GM18909 (cell line): ENCODE results near the gene LRRC4C.
"Not testable (repeated sequence)": the region's sequence is repeated elsewhere in the genome, so short reads cannot be mapped to it uniquely, and the experiment has no call there.

Source experiments
- ATAC-seq: cut with Tn5 transposase; IDR thresholded peaks from one replicate; pipeline ENCODE4 v1.9.1; 2021; ENCODE audit warnings: mild to moderate bottlenecking; ENCODE audit not compliant: unreplicated experiment, poor library complexity

LRRC4C gene

DNA sequence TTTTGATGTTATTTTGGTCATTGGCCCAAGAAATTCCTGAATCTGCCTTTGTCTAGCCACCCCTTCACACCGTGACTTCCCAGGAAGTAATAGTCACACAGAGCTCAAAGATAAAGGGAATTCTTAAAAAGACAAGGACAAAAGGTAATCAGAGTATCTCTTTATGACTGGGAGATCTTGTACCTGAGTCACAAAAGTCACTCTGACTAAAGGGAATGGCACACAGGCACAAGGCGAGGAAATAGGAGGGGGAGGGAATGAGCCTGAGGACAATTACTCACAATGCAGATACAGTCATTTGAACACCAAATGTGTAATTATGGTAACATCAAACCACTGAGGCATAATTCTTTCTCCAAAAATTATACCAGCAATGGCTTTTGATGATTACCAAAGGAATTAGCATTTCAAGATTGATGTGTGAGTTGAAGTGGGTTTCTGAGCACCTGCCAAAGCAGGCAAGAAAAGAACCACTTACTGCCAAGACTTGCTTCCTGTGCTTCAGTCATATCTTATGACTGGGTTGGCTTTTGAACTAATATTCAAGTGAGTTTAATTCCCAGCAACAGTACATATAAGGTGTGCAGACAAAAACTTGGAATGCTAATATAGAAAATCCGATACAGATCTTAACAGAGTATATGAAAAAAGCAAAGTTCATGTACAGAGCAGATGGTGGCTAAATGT, 856.4 kb downstream of the LRRC4C start:
- ATAC-seq = no peak

- ATAC-seq = no peak
Observed at GRCh38 chr11:40597546-40598113, 861.8 kb downstream of the LRRC4C start.

GRCh38 chr11:40573254-40573891, 886.1 kb downstream of the LRRC4C start:
- ATAC-seq = no peak

DNA sequence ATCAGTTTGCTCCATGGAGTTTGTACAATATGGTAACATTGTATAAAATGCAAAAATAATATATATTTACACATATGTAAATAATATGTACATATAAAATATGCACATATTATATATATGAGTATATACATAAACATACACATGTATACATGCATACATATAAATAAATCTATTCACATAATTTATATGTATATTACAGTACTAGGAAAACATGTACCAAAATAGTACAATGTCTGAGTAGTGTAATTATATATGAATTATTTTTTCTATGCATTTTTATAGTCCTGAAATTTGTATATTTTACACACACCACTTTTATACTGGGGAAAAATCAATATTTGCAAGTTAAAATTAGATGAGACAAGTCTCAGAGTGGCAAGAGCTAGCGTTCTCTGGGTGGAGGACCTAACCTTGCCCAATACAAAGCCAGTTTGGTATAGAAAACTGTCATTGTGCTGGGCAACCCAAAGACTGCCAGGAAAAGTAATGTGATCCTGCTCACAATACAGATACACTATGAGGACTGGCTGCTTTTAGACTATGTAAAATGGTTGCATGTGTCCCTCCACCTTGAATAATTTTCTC, 889.4 kb downstream of the LRRC4C start:
- ATAC-seq = no peak

DNA sequence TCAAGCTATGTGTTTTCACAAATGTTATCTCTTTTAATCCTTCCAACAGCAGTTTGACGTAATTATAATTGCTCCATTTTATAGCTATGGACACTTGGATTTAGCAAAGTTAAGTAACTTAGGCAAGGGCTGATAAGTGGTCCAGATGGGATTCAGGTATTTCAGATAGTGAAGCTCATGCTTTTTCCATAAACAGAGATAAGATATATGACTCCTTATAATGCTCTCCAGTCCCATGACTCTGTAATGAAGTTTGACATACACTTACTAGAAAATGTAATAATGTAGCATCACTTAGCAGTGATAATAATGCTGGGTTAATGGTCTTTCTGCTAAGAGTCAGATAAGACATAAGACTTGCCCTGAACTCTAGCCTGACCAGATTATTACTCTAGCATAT, 892.1 kb downstream of the LRRC4C start:
- ATAC-seq = no peak

DNA sequence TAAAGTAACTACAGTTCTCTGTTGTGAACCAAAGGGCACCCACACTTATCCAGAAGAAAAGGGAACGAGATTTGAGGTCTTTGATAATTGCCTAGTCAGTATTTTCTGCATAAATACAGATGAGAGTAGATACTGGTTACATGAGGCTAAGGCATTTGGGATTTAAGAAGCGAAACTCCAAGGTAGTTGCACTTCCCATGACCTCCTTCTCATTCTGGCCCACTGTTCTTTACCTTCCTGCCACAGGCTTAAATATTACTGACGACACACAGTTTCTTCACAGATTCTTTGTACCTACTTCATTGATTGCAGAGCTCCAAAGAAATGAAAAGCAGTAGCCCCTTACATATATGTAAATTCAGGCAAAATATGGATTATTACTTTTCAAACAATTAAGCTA, 915.3 kb downstream of the LRRC4C start:
- ATAC-seq = no peak

- no peak for ATAC-seq
Observed at GRCh38 chr11:40542821-40543220, 916.6 kb downstream of the LRRC4C start.

DNA sequence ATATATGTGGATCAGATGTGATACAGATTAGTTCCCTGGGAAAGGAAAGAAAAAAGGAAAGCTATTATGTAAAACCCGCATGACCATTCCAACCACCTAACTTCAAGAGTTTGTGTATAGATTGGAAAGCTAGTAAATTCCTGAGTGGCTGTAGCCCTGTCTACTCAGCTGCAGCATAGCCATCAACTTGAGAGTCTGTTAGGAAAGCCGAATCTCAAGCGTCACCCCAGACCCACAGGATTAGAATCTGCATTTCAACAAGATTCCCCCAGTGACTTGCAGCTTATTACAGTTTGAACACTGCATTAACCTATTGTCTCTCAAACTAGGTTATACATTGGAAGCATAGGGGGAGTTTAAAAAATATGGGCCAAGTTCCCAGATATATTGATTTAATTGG, 921.7 kb downstream of the LRRC4C start:
- ATAC-seq = no peak

DNA sequence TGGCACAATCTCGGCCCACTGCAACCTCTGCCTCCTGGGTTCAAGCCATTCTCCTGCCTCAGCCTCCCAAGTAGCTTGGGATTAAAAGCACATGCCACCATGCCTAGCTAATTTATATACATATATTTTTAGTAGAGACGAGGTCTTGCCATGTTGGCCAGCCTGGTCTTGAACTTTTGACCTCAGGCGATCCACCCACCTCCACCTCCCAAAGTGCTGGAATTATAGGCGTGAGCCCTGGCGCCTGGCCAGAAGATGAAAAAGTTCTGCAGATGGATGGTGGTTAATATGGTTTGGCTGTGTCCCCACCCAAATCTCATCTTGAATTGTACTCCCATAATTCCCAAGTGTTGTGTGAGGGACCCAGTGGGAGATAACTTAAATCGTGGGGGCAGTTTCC, 937.4 kb downstream of the LRRC4C start:
- not testable (repeated sequence) for ATAC-seq

DNA sequence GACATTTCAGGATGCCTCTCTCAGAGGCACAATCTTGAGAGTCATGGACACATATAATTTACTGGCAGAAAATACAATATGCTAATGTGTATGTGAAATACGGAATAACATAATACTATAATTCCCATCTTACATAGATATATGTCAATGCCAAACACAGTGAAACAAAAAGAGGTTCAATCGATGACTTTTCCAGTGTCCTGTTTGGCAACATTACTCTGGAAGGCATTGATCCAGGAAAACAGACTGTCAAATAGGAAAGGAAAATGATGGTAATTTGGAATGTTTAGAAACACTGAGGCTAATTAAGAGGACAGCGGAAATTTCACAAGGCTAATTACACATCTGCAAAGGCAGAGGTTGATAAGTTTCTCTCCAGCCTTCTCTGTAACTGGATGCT, 942.3 kb downstream of the LRRC4C start:
- ATAC-seq = no peak

- ATAC-seq = no peak
Observed at GRCh38 chr11:40514124-40514523, 945.3 kb downstream of the LRRC4C start.

DNA sequence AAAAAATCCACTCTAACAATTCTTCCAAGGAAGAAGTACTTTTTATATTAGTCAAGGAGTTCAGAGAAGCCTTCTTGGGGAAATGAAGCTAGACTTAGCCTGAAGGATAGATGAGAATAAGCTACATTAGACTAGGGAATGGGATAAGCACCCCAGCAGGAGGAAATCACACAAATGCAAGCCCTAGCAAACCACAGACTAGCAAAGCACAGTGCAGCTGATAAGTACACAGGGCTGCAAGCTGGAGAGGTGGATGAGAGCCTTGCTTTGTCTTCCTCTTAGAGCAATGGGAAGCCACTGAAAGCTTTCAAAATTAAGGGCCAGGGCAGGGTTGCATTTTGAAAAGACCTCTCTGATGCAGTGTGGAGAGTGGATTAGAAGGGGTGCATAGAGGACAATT, 946.2 kb downstream of the LRRC4C start:
- no peak for ATAC-seq

DNA sequence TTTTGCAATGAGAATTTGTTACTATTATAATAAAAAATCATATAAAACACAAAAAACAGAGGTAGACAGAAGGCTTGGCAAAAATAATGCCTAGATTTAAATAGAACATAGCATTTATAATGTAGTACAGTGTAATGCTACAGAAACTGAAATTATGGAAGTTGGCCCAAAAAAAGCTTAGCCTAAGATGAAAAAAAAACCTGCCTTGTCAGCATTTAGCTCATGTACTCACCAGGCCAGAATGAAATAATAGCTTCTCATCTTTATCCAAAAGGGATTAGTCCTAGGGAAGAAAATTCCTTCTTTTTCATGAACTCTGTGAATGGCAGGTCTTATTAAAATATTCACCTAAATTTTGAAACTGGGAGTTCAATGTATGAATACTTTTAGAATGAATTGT, 951.1 kb downstream of the LRRC4C start:
- no peak for ATAC-seq

DNA sequence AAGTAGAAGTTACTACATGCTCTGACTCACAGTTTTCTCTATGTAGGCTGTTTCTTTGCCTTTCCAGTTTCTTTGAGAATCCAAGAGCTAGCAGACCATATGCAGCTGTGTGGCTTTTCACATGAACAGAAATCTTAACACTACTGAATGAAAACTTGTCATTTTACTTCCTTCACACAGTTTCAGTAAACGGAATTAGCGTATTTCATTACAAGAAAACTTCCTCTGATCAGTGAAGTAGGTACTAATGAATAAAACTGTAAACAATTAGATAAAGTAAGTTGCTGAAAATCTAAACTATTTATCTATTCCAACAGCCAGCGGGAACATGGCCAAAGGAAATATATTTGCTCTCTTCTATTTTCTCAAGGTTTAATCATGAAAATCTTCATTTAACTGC, 953.2 kb downstream of the LRRC4C start:
- no peak for ATAC-seq

DNA sequence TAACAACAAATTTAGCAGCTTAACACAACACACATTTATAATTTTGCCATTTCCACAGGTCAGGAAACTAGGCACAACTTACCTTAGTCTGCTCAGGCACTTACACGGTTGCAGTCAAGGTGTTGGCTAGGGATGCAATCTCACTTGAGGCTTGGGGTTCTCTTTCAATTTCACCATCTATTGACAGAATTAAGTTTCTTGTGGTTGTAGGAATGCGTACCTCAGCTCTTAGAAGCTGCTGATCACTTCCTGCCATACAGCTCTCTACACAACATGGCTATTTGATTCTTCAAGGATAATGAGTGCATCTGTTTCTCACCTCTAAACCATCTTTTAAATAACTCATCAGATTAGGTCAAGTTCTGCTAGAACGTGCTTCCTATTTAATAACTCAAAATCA, 968.1 kb downstream of the LRRC4C start:
- ATAC-seq = no peak

GRCh38 chr11:40467771-40468170, 991.7 kb downstream of the LRRC4C start:
- no peak for ATAC-seq

GRCh38 chr11:40445391-40445790, 1014.1 kb downstream of the LRRC4C start:
- ATAC-seq = no peak

DNA sequence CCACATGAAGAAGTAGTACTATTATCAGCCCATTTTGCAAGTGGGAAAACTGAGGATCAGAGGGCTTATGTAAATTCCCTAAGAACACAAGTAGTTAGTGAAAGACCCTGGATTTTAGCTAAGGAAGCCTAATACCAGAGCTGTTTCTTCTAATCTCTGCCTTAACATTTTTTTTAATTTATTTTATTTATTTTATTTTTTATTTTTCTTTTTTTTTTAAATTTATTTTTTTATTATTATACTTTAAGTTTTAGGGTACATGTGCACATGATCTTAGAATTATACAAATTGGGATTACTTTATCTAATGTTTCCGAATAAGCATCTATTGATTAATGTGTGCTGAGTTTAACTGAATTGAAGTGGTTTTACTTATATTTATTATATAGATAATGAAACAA, 1015.3 kb downstream of the LRRC4C start:
- no peak for ATAC-seq

GRCh38 chr11:40435344-40435743, 1024.1 kb downstream of the LRRC4C start:
- no peak for ATAC-seq

DNA sequence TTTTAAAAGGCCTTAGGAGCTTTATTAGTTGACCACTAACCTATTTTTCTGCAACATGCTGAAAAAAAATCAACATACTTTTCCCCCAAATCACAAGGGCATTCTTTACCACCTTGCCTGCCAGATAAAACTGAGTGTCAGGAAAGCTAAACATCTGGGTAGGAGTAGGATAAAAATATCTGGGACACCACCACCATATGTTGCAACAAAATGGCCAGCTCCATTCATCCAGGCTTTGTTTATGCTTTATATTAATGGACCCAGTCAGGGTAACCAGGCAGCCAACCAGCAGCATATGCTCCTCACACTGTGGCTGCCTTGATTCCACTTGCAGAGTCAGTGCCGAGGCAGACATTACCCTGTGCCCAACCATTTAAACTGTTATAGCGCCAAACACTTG, 1024.5 kb downstream of the LRRC4C start:
- ATAC-seq = no peak

- no peak for ATAC-seq
Observed at GRCh38 chr11:40432358-40432757, 1027.1 kb downstream of the LRRC4C start.

DNA sequence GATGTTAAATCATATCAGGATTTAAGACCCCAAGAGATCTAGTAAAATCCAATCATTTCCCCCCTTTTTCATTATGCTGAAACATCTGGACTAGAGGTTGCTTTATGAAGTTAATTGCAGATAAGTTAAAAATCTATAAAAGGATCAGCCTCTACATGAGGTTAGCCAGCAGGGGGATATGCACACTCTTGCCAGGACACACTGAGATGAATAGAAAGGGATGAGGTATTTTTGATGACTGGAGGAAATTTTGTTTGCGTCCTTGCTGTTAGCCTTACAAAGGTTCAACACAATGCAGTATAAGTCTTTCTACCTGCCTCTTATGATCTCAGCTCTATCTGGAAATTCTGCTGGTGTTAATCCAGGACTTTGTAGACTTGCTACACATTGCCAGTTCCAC, 1034.3 kb downstream of the LRRC4C start:
- ATAC-seq = no peak
